ENCODE measurements around the gene NRCAM. TPM values are rescaled to one million over a fixed set of nuclear protein-coding genes. Genes with fewer than 3 reads are reported as not detected.
"Not testable (repeated sequence)": the region's sequence is repeated elsewhere in the genome, so short reads cannot be mapped to it uniquely, and the experiment has no call there.

Gene NRCAM
- total and polyA plus RNA-seq, 12 donors, result 0.08 to 1.3 (median 0.38) TPM

- DNase-seq (no peak), ATAC-seq (no peak)
- intact Hi-C loops (cut with DNase I), result no loop called here
- no peak overlapping the region for H3K4me3 ChIP-seq
- WGBS, 2 donors, result 78 to 86% methylated on average over 9 of the region's 9 CpGs
- H3K9me3 ChIP-seq, result no peaks in the 10 kb centered on the region
- no peak overlapping the region for H3K27ac ChIP-seq
- H3K27me3 ChIP-seq, result no peaks in the 10 kb centered on the region
- TF ChIP-seq CTCF (IDR thresholded peaks at IDR 0.05), result no peak
- no peaks in the 10 kb centered on the region for H3K36me3 ChIP-seq
- no peaks in the 10 kb centered on the region for H3K4me1 ChIP-seq
These were observed 115.3 kb downstream of the NRCAM start for GRCh38 chr7:108340856-108341411.

- H3K27me3 ChIP-seq; ATAC-seq; H3K9me3 ChIP-seq; DNase-seq; H3K4me1 ChIP-seq; H3K36me3 ChIP-seq; H3K27ac ChIP-seq; intact Hi-C loops (cut with DNase I); H3K4me3 ChIP-seq: not testable (repeated sequence)
- WGBS, 2 donors, result 71 to 79% methylated on average over 6 of the region's 6 CpGs
These were observed 115.8 kb downstream of the NRCAM start for GRCh38 chr7:108340406-108340805.

- no peaks in the 10 kb centered on the region for H3K9me3 ChIP-seq
- TF ChIP-seq CTCF (IDR thresholded peaks at IDR 0.05), result no peak
- no peak for DNase-seq
- intact Hi-C loops (cut with DNase I), result no loop called here
- no peaks in the 10 kb centered on the region for H3K27me3 ChIP-seq
- H3K4me3 ChIP-seq, result no peak overlapping the region
- WGBS, 2 donors, result 17 to 26% methylated on average over 1 of the region's 1 CpG
- H3K4me1 ChIP-seq, result no peaks in the 10 kb centered on the region
- no peak overlapping the region for H3K27ac ChIP-seq
- H3K36me3 ChIP-seq, result no peaks in the 10 kb centered on the region
- ATAC-seq, result no peak
These were observed 120.8 kb downstream of the NRCAM start for GRCh38 chr7:108335269-108335918.

- intact Hi-C loops (cut with DNase I), result no loop called here
These were observed 123.3 kb downstream of the NRCAM start for GRCh38 chr7:108332937-108333336.

More at GRCh38 chr7:108332937-108333336, 123.3 kb downstream of the NRCAM start:
- ATAC-seq, result no peak
- Histone ChIP-seq H3K4me1 (no peaks in the 10 kb centered on the region), H3K9me3 (no peaks in the 10 kb centered on the region), H3K27me3 (no peaks in the 10 kb centered on the region), H3K4me3 (no peak overlapping the region), H3K36me3 (no peaks in the 10 kb centered on the region), H3K27ac (no peak overlapping the region)
- DNase-seq, result no peak
- 73 to 77% methylated on average over 3 of the region's 3 CpGs for WGBS, 2 donors
- TF ChIP-seq CTCF (IDR thresholded peaks at IDR 0.05), result no peak
